Keratinocyte (primary cell): ENCODE data around the gene CPPED1. TPM values are rescaled to one million over a fixed set of nuclear protein-coding genes. Genes with fewer than 3 reads are reported as not detected.

Experiments
- DNase-seq: peaks from one replicate; pipeline ENCODE4 v3.0.0-alpha.2; 2011; ENCODE audit warnings: low read depth, missing footprints, low spot score
- FAIRE-seq: peaks from 2 replicates; lab custom pipeline; 2011; peaks lifted over from hg19 to GRCh38; lab: Jason Lieb, UNC
- H2AFZ ChIP-seq: 2 replicates; pipeline ENCODE4 v1.6.0; 2012; ENCODE audit warnings: low read length, control low read depth, inconsistent platforms; ENCODE audit not compliant: control insufficient read depth
- H3K27ac ChIP-seq: 2 replicates; pipeline ENCODE4 v1.5.1; 2011; ENCODE audit warnings: low read length; ENCODE audit not compliant: control insufficient read depth, insufficient read depth
- H3K27me3 ChIP-seq: 3 replicates; pipeline ENCODE4 v1.6.0; 2011; ENCODE audit warnings: low read length; ENCODE audit not compliant: control insufficient read depth, insufficient read depth; ENCODE audit errors: extremely low read depth
- H3K36me3 ChIP-seq, 2 experiments: 2 replicates in 1 of 2; 3 replicates in 1 of 2; pipeline ENCODE4 v1.5.1; 2011; ENCODE audit warnings: low read length in 2 of 2, mild to moderate bottlenecking in 1 of 2; ENCODE audit not compliant: control insufficient read depth in 2 of 2, insufficient read depth in 2 of 2; ENCODE audit errors: extremely low read depth in 1 of 2
- H3K4me1 ChIP-seq: 3 replicates; pipeline ENCODE4 v1.5.1; 2011; ENCODE audit warnings: low read length; ENCODE audit not compliant: control insufficient read depth, insufficient read depth; ENCODE audit errors: extremely low read depth
- H3K4me2 ChIP-seq: 3 replicates; pipeline ENCODE4 v1.6.0; 2011; ENCODE audit warnings: low read depth, low read length; ENCODE audit not compliant: control insufficient read depth, insufficient read depth; ENCODE audit errors: extremely low read depth
- H3K4me3 ChIP-seq, 3 experiments: fragments of 200-600 bp in 1 of 3; sonication (generic) in 1 of 3; 2 replicates in 2 of 3; 3 replicates in 1 of 3; pipeline ENCODE4 v1.5.1; 2011 to 2016; ENCODE audit warnings: low read length in 3 of 3, mild to moderate bottlenecking in 3 of 3, control low read depth in 2 of 3, inconsistent platforms in 1 of 3, low read depth in 1 of 3, mixed read lengths in 1 of 3, mixed run types in 1 of 3, moderate library complexity in 1 of 3; ENCODE audit not compliant: control insufficient read depth in 2 of 3, insufficient read depth in 2 of 3; ENCODE audit errors: extremely low read depth in 1 of 3
- H3K79me2 ChIP-seq: 2 replicates; pipeline ENCODE4 v1.6.0; 2012; ENCODE audit warnings: low read length; ENCODE audit not compliant: control insufficient read depth, insufficient read depth
- H3K9ac ChIP-seq: 3 replicates; pipeline ENCODE4 v1.6.0; 2011; ENCODE audit warnings: low read length; ENCODE audit not compliant: control insufficient read depth, insufficient read depth; ENCODE audit errors: extremely low read depth
- H3K9me1 ChIP-seq: 3 replicates; pipeline ENCODE4 v1.6.0; 2011; ENCODE audit warnings: low read length; ENCODE audit not compliant: control insufficient read depth, insufficient read depth; ENCODE audit errors: extremely low read depth
- H3K9me3 ChIP-seq: 2 replicates; pipeline ENCODE4 v1.5.1; 2012; ENCODE audit warnings: low read depth, low read length; ENCODE audit not compliant: control insufficient read depth
- H4K20me1 ChIP-seq: 3 replicates; pipeline ENCODE4 v1.6.0; 2011; ENCODE audit warnings: low read length; ENCODE audit not compliant: control insufficient read depth, insufficient read depth; ENCODE audit errors: extremely low read depth
- EZH2 ChIP-seq: IDR thresholded peaks from one replicate; pipeline ENCODE4 v1.6.1; 2012; ENCODE audit warnings: inconsistent platforms, mild to moderate bottlenecking, low read length, moderate library complexity
- dilution Hi-C: fragments of 300-500 bp; cut with MboI; formaldehyde crosslinking; loops from one replicate; pipeline ENCODE4 v1.7.0; 2020; ENCODE audit warnings: low sequenced_read_pairs; ENCODE audit not compliant: extremely low pct_ligation_motif_present
- polyA plus RNA-seq, 5 experiments: library from polyadenylated mRNA; depleted of rRNA in 3 of 5; stranded (reverse) in 3 of 5; stranded (forward) in 1 of 5; unstranded in 1 of 5; fragments of >200 nt; gene quantifications; 1 replicate in 1 of 5; 2 replicates in 3 of 5; 3 replicates in 1 of 5; pipeline versions ENCODE4 v1.2.1 to v1.2.3, GENCODE V29; 2011 to 2012; ENCODE audit warnings: missing spikeins in 2 of 5, low read depth in 1 of 5, low replicate concordance in 1 of 5
- small RNA-seq, 3 experiments: library from RNA; depleted of rRNA; stranded (forward); fragments of <200 nt; gene quantifications; one replicate each; pipeline ENCODE3, GENCODE V24; 2012; ENCODE audit warnings: low read depth in 3 of 3, low replicate concordance in 1 of 3; ENCODE audit not compliant: insufficient read length in 3 of 3
- TF ChIP-seq, protein P1 (sequence below), 3 experiments: IDR thresholded peaks in 1 of 3; conservative IDR thresholded peaks in 1 of 3; optimal IDR thresholded peaks in 1 of 3; 2 replicates in 2 of 3; 3 replicates in 1 of 3; pipeline versions ENCODE3 to v1.5.1; 2011; ENCODE audit warnings: low read length in 3 of 3, mild to moderate bottlenecking in 3 of 3, moderate library complexity in 2 of 3, control low read depth in 1 of 3, inconsistent platforms in 1 of 3; ENCODE audit not compliant: insufficient read depth in 2 of 3; ENCODE audit errors: extremely low read depth in 1 of 3

CPPED1 gene
- polyA plus RNA-seq, 1 donor (not counting 4 experiments of a cell fraction or from before 2014, with no cell fraction given), result 14.4 TPM

GRCh38 chr16:12609937-12610699 lies 193.6 kb downstream of the CPPED1 start:
- Histone ChIP-seq H2AFZ (no peak overlapping the region), H3K36me3 (no peaks in the 10 kb centered on the region), H3K4me1 (peaks cover 25% of the 10 kb centered on the region), H3K9me3 (no peaks in the 10 kb centered on the region), H3K27ac (no peak overlapping the region), H3K9me1 (no peaks in the 10 kb centered on the region), H3K79me2 (no peaks in the 10 kb centered on the region), H3K9ac (no peak overlapping the region), H4K20me1 (no peaks in the 10 kb centered on the region), H3K27me3 (no peaks in the 10 kb centered on the region), H3K4me2 (no peak overlapping the region), H3K4me3 (no peak overlapping the region)
- FAIRE-seq, result no peak
- TF ChIP-seq, protein P1, sequence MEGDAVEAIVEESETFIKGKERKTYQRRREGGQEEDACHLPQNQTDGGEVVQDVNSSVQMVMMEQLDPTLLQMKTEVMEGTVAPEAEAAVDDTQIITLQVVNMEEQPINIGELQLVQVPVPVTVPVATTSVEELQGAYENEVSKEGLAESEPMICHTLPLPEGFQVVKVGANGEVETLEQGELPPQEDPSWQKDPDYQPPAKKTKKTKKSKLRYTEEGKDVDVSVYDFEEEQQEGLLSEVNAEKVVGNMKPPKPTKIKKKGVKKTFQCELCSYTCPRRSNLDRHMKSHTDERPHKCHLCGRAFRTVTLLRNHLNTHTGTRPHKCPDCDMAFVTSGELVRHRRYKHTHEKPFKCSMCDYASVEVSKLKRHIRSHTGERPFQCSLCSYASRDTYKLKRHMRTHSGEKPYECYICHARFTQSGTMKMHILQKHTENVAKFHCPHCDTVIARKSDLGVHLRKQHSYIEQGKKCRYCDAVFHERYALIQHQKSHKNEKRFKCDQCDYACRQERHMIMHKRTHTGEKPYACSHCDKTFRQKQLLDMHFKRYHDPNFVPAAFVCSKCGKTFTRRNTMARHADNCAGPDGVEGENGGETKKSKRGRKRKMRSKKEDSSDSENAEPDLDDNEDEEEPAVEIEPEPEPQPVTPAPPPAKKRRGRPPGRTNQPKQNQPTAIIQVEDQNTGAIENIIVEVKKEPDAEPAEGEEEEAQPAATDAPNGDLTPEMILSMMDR (optimal IDR thresholded peaks at IDR 0.05 in 1 of 3, IDR thresholded peaks at IDR 0.05 in 1 of 3, conservative IDR thresholded peaks at IDR 0.05 in 1 of 3; ENCODE audit: extremely low read depth in 1 of 3, insufficient read depth in 2 of 3, low read length in 3 of 3), result no peak
- TF ChIP-seq EZH2, result no peak
- no peak for DNase-seq
- dilution Hi-C loops, result no loop called here

Small RNA genes lying within 50 kb of the gene (small RNA-seq; reads per million reads assigned to genes)
- gene MIR4718, result 0 reads per million in 3 experiments
- 0 reads per million in 3 experiments for gene RF00443

Other genes with a start within 250 kb of the CPPED1 start
- 0.08 to 1.0 TPM (median 0.28 TPM) in 3 replicates for gene SHISA9, start 97.7 kb upstream of the CPPED1 start, polyA plus RNA-seq